ENCODE measurements around the gene MAP2K7.

The MAP2K7 gene

GRCh38 chr19:7924241-7924640, 20.6 kb downstream of the MAP2K7 start:
- ATAC-seq, result no peak
- no peak for TF ChIP-seq RARB (CRISPR knock-in tag; IDR thresholded peaks at IDR 0.05)
- TF ChIP-seq ARNTL (CRISPR knock-in tag; IDR thresholded peaks at IDR 0.05; ENCODE audit: borderline replicate concordance, low read depth), result no peak

GRCh38 chr19:7924651-7925170, 21.0 kb downstream of the MAP2K7 start:
- no peak for TF ChIP-seq TOX (CRISPR knock-in tag; IDR thresholded peaks at IDR 0.05; ENCODE audit: borderline replicate concordance)
- TF ChIP-seq ZNF8 (CRISPR knock-in tag; IDR thresholded peaks at IDR 0.05), result no peak
- no peak for TF ChIP-seq BACH2 (CRISPR knock-in tag; IDR thresholded peaks at IDR 0.05; ENCODE audit: borderline replicate concordance)
- TF ChIP-seq CSDC2 (CRISPR knock-in tag; IDR thresholded peaks at IDR 0.05), result no peak
- TF ChIP-seq PATZ1 (CRISPR knock-in tag; IDR thresholded peaks at IDR 0.05; ENCODE audit: borderline replicate concordance), result no peak
- no peak for ATAC-seq

- peak; percentile 16 for ATAC-seq
- TF ChIP-seq TSHZ2 (CRISPR knock-in tag; IDR thresholded peaks at IDR 0.05) (no peak), BACH2 (CRISPR knock-in tag; IDR thresholded peaks at IDR 0.05; ENCODE audit: borderline replicate concordance) (no peak), CSDC2 (CRISPR knock-in tag; IDR thresholded peaks at IDR 0.05) (no peak), ZFP3 (CRISPR knock-in tag; IDR thresholded peaks at IDR 0.05) (0 out of 2 replicates have a peak, but pooled peaks have one; percentile 60)
Observed at GRCh38 chr19:7925171-7925851, 21.6 kb downstream of the MAP2K7 start.

GRCh38 chr19:7926021-7926726, 22.5 kb downstream of the MAP2K7 start, which contains the start of gene CTXN1:
Gene CTXN1, minus strand, starts transcription at chr19:7926135. Its CDS starts 597 bp downstream, at chr19:7925538.
- TF ChIP-seq TOX (CRISPR knock-in tag; IDR thresholded peaks at IDR 0.05; ENCODE audit: borderline replicate concordance), result no peak
- TF ChIP-seq RARB (CRISPR knock-in tag; IDR thresholded peaks at IDR 0.05), result no peak
- no peak for TF ChIP-seq ZNF8 (CRISPR knock-in tag; IDR thresholded peaks at IDR 0.05)
- TF ChIP-seq POU6F1 (CRISPR knock-in tag; IDR thresholded peaks at IDR 0.05; ENCODE audit: borderline replicate concordance, low read depth), result no peak
- TF ChIP-seq OSR1 (CRISPR knock-in tag; IDR thresholded peaks at IDR 0.05), result no peak
- TF ChIP-seq ZC3H10 (CRISPR knock-in tag; IDR thresholded peaks at IDR 0.05), result no peak
- ATAC-seq, result peak; percentile 44

- TF ChIP-seq OSR1 (CRISPR knock-in tag; IDR thresholded peaks at IDR 0.05) (no peak), ARNTL (CRISPR knock-in tag; IDR thresholded peaks at IDR 0.05; ENCODE audit: borderline replicate concordance, low read depth) (no peak), GLIS3 (CRISPR knock-in tag; IDR thresholded peaks at IDR 0.05) (no peak), ZNF565 (CRISPR knock-in tag; conservative IDR thresholded peaks at IDR 0.05; ENCODE audit: low read depth) (no peak)
- no peak for ATAC-seq
Observed at GRCh38 chr19:7926727-7927604, 23.3 kb downstream of the MAP2K7 start.
